Glomerular endothelial cell (primary cell): ENCODE results near the gene MIEF1. TPM values are rescaled to one million over a fixed set of nuclear protein-coding genes. Genes with fewer than 3 reads are reported as not detected.
"Not testable (repeated sequence)": the region's sequence is repeated elsewhere in the genome, so short reads cannot be mapped to it uniquely, and the experiment has no call there.

Experiments used
- DNase-seq: peaks from one replicate; pipeline ENCODE4 v3.0.0-alpha.2; 2011; ENCODE audit warnings: low read depth, low spot score; ENCODE audit errors: extremely low read depth
- total RNA-seq: library from RNA; depleted of rRNA; stranded (reverse); fragments of >200 nt; gene quantifications from 2 replicates; pipeline ENCODE4 v1.2.3, GENCODE V29; 2015

MIEF1 gene
- total RNA-seq, 1 donor from 2014 or later: 33.3 TPM

- DNase-seq: no peak
Observed at GRCh38 chr22:39489094-39490068, 12.7 kb upstream of the MIEF1 start.

- no peak for DNase-seq
Observed at GRCh38 chr22:39490135-39490798, 11.8 kb upstream of the MIEF1 start.

- DNase-seq: no peak
Observed at GRCh38 chr22:39490966-39491680, 11.0 kb upstream of the MIEF1 start.

GRCh38 chr22:39491696-39492095, 10.4 kb upstream of the MIEF1 start:
- no peak for DNase-seq

GRCh38 chr22:39492186-39492585, 9.9 kb upstream of the MIEF1 start:
- no peak for DNase-seq

- DNase-seq: no peak
Observed at GRCh38 chr22:39493759-39494158, 8.3 kb upstream of the MIEF1 start.

- DNase-seq: no peak
Observed at GRCh38 chr22:39494471-39495120, 7.5 kb upstream of the MIEF1 start.

- no peak for DNase-seq
Observed at GRCh38 chr22:39496131-39496838, 5.8 kb upstream of the MIEF1 start.

GRCh38 chr22:39497429-39497828, 4.7 kb upstream of the MIEF1 start:
- DNase-seq: no peak

- no peak for DNase-seq
Observed at GRCh38 chr22:39498368-39498767, 3.7 kb upstream of the MIEF1 start.

GRCh38 chr22:39498802-39499201, 3.3 kb upstream of the MIEF1 start:
- DNase-seq: no peak

GRCh38 chr22:39500101-39500500, 2.0 kb upstream of the MIEF1 start:
- no peak for DNase-seq

- no peak for DNase-seq
Observed at GRCh38 chr22:39501644-39502108, 414 bp upstream of the MIEF1 start.

- DNase-seq: no peak
Observed at GRCh38 chr22:39502789-39503409, 809 bp downstream of the MIEF1 start.

- no peak for DNase-seq
Observed at GRCh38 chr22:39503630-39504029, 1.5 kb downstream of the MIEF1 start.

- no peak for DNase-seq
Observed at GRCh38 chr22:39504071-39504470, 2.0 kb downstream of the MIEF1 start.

GRCh38 chr22:39507021-39507420, 4.9 kb downstream of the MIEF1 start:
- not testable (repeated sequence) for DNase-seq

GRCh38 chr22:39508393-39508792, 6.3 kb downstream of the MIEF1 start:
- DNase-seq: no peak

- no peak for DNase-seq
Observed at GRCh38 chr22:39510529-39511149, 8.5 kb downstream of the MIEF1 start.
